Mesenchymal stem cell (in vitro differentiated cells and primary cell): ENCODE results near the gene COX8A.
A peak's percentile ranks its signal among the peaks of the same experiment; 100 is the strongest.
"Not testable (repeated sequence)": the region's sequence is repeated elsewhere in the genome, so short reads cannot be mapped to it uniquely, and the experiment has no call there.

Experiments
- DNase-seq: peaks from one replicate; pipeline ENCODE4 v3.0.0-alpha.2; 2013
- H2AFZ ChIP-seq: one replicate; pipeline ENCODE4 v1.6.1; 2013; ENCODE audit warnings: low read depth, mild to moderate bottlenecking, control low read depth, inconsistent platforms, low read length, moderate library complexity
- H2AK5ac ChIP-seq: 2 replicates; pipeline ENCODE4 v1.6.1; 2013; ENCODE audit warnings: low read length, moderate library complexity, mild to moderate bottlenecking, inconsistent platforms; ENCODE audit not compliant: severe bottlenecking
- H2BK120ac ChIP-seq: one replicate; pipeline ENCODE4 v1.6.1; 2013; ENCODE audit warnings: low read depth, mild to moderate bottlenecking, inconsistent platforms, low read length, moderate library complexity
- H2BK12ac ChIP-seq, 2 experiments: one replicate each; pipeline ENCODE4 v1.6.1; 2013; ENCODE audit warnings: inconsistent platforms in 2 of 2, low read length in 2 of 2, mild to moderate bottlenecking in 2 of 2, moderate library complexity in 2 of 2, control low read depth in 1 of 2
- H2BK15ac ChIP-seq: one replicate; pipeline ENCODE4 v1.6.1; 2013; ENCODE audit warnings: mild to moderate bottlenecking, low read depth, inconsistent platforms; ENCODE audit not compliant: poor library complexity, severe bottlenecking
- H2BK5ac ChIP-seq: 2 replicates; pipeline ENCODE4 v1.6.1; 2013; ENCODE audit warnings: low read depth, mild to moderate bottlenecking, low read length, control low read depth, inconsistent platforms; ENCODE audit not compliant: poor library complexity, severe bottlenecking
- H3K14ac ChIP-seq, 2 experiments: one replicate each; pipeline ENCODE4 v1.6.1; 2013; ENCODE audit warnings: inconsistent platforms in 2 of 2, low read length in 2 of 2, control low read depth in 1 of 2, mild to moderate bottlenecking in 1 of 2, moderate library complexity in 1 of 2
- H3K18ac ChIP-seq, 2 experiments: one replicate each; pipeline ENCODE4 v1.6.1; 2013; ENCODE audit warnings: inconsistent platforms in 2 of 2, low read length in 2 of 2, control low read depth in 1 of 2, low read depth in 1 of 2, mild to moderate bottlenecking in 1 of 2
- H3K23ac ChIP-seq, 2 experiments: one replicate each; pipeline ENCODE4 v1.6.1; 2013; ENCODE audit warnings: inconsistent platforms in 2 of 2, low read length in 2 of 2, mild to moderate bottlenecking in 2 of 2, moderate library complexity in 2 of 2, control low read depth in 1 of 2
- H3K27ac ChIP-seq: 2 replicates; pipeline ENCODE4 v1.5.1; 2013; ENCODE audit warnings: mild to moderate bottlenecking, moderate library complexity, low read length, control low read depth, inconsistent platforms; ENCODE audit not compliant: poor library complexity, severe bottlenecking
- H3K27me3 ChIP-seq, 2 experiments: 2 replicates each; pipeline versions ENCODE4 v1.6.1 to v1.7.0; 2013; ENCODE audit warnings: low read length in 2 of 2, mild to moderate bottlenecking in 2 of 2, moderate library complexity in 2 of 2, control low read depth in 1 of 2, inconsistent platforms in 1 of 2; ENCODE audit not compliant: control insufficient read depth in 1 of 2, insufficient read depth in 1 of 2
- H3K36me3 ChIP-seq, 2 experiments: 2 replicates each; pipeline versions ENCODE4 v1.6.1 to v1.7.0; 2013; ENCODE audit warnings: low read length in 2 of 2, control low read depth in 1 of 2, inconsistent platforms in 1 of 2, low read depth in 1 of 2, mild to moderate bottlenecking in 1 of 2; ENCODE audit not compliant: insufficient read depth in 2 of 2, control insufficient read depth in 1 of 2
- H3K4ac ChIP-seq, 2 experiments: one replicate each; pipeline ENCODE4 v1.6.1; 2013; ENCODE audit warnings: inconsistent platforms in 2 of 2, low read length in 2 of 2, mild to moderate bottlenecking in 2 of 2, moderate library complexity in 2 of 2, control low read depth in 1 of 2, low read depth in 1 of 2
- H3K4me1 ChIP-seq: 2 replicates; pipeline ENCODE4 v1.6.1; 2013; ENCODE audit warnings: low read depth, low read length, control low read depth; ENCODE audit not compliant: control insufficient read depth, insufficient read depth
- H3K4me2 ChIP-seq: 2 replicates; pipeline ENCODE4 v1.6.1; 2013; ENCODE audit warnings: low read length, mild to moderate bottlenecking, inconsistent platforms; ENCODE audit not compliant: poor library complexity, severe bottlenecking
- H3K4me3 ChIP-seq, 2 experiments: 2 replicates each; pipeline versions ENCODE4 v1.5.1 to v1.7.0; 2013; ENCODE audit warnings: low read length in 2 of 2, mild to moderate bottlenecking in 2 of 2, control low read depth in 1 of 2, low read depth in 1 of 2; ENCODE audit not compliant: insufficient read depth in 1 of 2
- H3K79me1 ChIP-seq: replicated peaks from 2 replicates; pipeline ENCODE4 v1.6.1; 2013; ENCODE audit warnings: mild to moderate bottlenecking, control low read depth, low read length, inconsistent platforms; ENCODE audit not compliant: poor library complexity, severe bottlenecking
- H3K9ac ChIP-seq: 2 replicates; pipeline ENCODE4 v1.7.0; 2013; ENCODE audit warnings: mild to moderate bottlenecking, low read length, moderate library complexity
- H3K9me3 ChIP-seq: 2 replicates; pipeline ENCODE4 v1.7.0; 2013; ENCODE audit warnings: mild to moderate bottlenecking, low read length; ENCODE audit not compliant: control insufficient read depth
- H4K8ac ChIP-seq: one replicate; pipeline ENCODE4 v1.6.1; 2013; ENCODE audit warnings: inconsistent platforms, mild to moderate bottlenecking, low read length, moderate library complexity
- H4K91ac ChIP-seq: one replicate; pipeline ENCODE4 v1.6.1; 2013; ENCODE audit warnings: mild to moderate bottlenecking, low read length, inconsistent platforms
- WGBS: methylation state at CpG from one replicate; pipeline ENCODE4 v1.1.7; 2013; ENCODE audit warnings: mixed read lengths; 5-methylcytosine and 5-hydroxymethylcytosine counted together

Gene COX8A

DNA sequence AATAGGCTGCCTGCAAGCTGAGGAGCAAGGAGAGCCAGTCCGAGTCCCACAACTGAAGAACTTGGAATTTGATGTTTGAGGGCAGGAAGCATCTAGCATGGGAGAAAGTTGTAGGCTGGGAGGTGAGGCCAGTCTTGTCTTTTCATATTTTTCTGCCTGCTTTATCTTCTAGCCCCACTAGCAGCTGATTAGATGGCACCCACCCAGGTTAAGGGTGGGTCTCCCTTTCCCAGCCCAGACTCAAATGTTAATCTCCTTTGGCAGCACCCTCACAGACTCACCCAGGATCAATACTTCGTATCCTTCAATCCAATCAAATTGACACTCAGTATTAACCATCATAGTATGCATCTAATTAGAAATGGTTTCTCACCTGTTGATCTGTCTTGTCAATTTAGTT, 5.0 kb upstream of the COX8A start:
- no peak for DNase-seq
- Histone ChIP-seq H2BK15ac (no peak overlapping the region), H3K79me1 (no peaks in the 10 kb centered on the region), H3K14ac (no peak overlapping the region), H3K27ac (no peak overlapping the region), H3K4me2 (no peak overlapping the region), H4K91ac (no peak overlapping the region), H3K36me3 (no peaks in the 10 kb centered on the region), H3K4me1 (peaks cover 2% of the 10 kb centered on the region), H3K4me3 (no peak overlapping the region), H3K4ac (no peak overlapping the region), H2AFZ (no peak overlapping the region), H2BK5ac (no peak overlapping the region), H3K27me3 (no peaks in the 10 kb centered on the region), H3K9me3 (no peaks in the 10 kb centered on the region), H4K8ac (no peak overlapping the region), H2BK12ac (no peak overlapping the region), H2AK5ac (no peak overlapping the region), H3K18ac (no peak overlapping the region), H3K23ac (no peak overlapping the region), H3K9ac (no peak overlapping the region), H2BK120ac (no peak overlapping the region)
- WGBS, result 61% methylated on average over 2 of the region's 2 CpGs

DNA sequence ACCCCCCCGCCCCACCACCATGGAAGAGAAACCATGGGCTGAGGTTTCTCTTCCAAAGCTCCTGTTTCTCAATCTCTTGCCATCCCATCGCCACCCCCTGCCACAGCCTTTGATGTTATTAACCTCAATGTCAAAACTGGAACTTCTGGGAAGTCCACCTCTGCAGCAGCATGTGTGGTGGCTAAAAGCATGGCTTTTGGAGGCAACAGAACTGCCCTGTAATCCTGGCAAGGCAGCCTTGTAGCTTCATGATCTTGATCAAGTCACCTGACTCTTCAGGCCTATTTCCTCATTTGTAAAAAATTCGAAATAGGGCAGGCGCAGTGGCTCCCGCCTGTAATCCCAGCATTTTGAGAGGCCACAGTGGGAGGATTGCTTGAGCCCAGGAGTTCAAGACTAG, 3.5 kb upstream of the COX8A start:
- peak overlapping the region; percentile 41 for H4K8ac ChIP-seq
- no peak overlapping the region for H2BK15ac ChIP-seq

GRCh38 chr11:63973912-63974258, 535 bp upstream of the COX8A start:
- not testable (repeated sequence) for H2BK5ac ChIP-seq, H3K27me3 ChIP-seq, H4K91ac ChIP-seq, H3K9ac ChIP-seq, H3K9me3 ChIP-seq, H3K18ac ChIP-seq, H3K27ac ChIP-seq, H3K4ac ChIP-seq, H2BK12ac ChIP-seq, H2AFZ ChIP-seq, DNase-seq, H2AK5ac ChIP-seq, H3K23ac ChIP-seq, H4K8ac ChIP-seq, H2BK120ac ChIP-seq, H2BK15ac ChIP-seq, H3K14ac ChIP-seq, H3K79me1 ChIP-seq
- H3K4me3 ChIP-seq, result peak overlapping the region in 1 of 2 experiments; percentile 91
- peaks cover 9 to 11% of the 10 kb centered on the region in 2 experiments for H3K36me3 ChIP-seq
- 81% methylated on average over 18 of the region's 18 CpGs for WGBS
- H3K4me1 ChIP-seq, result peaks cover 13% of the 10 kb centered on the region
- H3K4me2 ChIP-seq, result peak overlapping the region; percentile 55

More for the DNA sequence above, 3.5 kb upstream of the COX8A start:
- Histone ChIP-seq H3K27me3 (no peaks in the 10 kb centered on the region), H2AFZ (no peak overlapping the region), H3K4me3 (no peak overlapping the region), H3K23ac (no peak overlapping the region), H2AK5ac (no peak overlapping the region), H3K4me1 (peaks cover 3% of the 10 kb centered on the region), H3K79me1 (no peaks in the 10 kb centered on the region), H3K27ac (no peak overlapping the region), H3K9me3 (no peaks in the 10 kb centered on the region), H3K18ac (no peak overlapping the region), H3K36me3 (no peaks in the 10 kb centered on the region), H2BK120ac (no peak overlapping the region), H2BK12ac (no peak overlapping the region), H2BK5ac (no peak overlapping the region), H3K9ac (no peak overlapping the region), H3K4ac (no peak overlapping the region), H4K91ac (no peak overlapping the region), H3K4me2 (no peak overlapping the region), H3K14ac (no peak overlapping the region)
- no peak for DNase-seq
- 85% methylated on average over 5 of the region's 5 CpGs for WGBS

DNA sequence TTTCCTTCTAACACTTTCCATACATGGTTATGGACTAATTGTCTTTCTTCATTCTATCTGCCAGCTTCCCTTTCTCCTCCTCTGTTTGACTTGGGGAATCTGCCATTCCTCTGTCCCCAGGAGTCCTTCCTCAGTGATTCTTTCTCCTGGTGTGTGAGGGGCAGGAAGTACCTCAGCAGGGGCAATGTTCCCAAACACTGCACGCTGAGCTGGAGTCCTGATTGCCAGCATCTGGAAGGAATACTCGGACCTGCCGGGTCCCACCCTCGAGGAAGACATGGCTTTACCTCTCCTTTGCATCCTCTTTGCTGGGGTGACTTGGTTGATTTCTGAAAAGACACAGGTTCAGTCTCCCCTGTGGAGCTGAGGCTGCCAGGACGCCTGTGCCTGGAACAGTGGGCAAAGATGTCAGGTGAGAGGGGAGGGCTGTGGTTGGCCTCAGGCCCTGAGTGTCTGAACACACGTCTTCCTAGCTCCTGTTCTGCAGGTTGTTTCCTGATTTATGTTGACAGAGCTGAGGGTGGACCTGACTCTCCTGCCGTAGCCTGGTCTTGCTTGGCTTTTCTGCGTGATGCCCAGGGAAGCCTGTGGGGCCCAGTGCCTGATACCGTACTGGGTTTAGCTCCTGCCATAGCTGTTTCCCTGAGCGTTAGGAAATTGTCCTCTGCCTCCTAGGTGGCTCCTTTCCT, 4.3 kb downstream of the COX8A start:
- no peak overlapping the region for H3K4me2 ChIP-seq
- H3K27me3 ChIP-seq, result no peaks in the 10 kb centered on the region
- H2BK120ac ChIP-seq, result no peak overlapping the region
- H3K14ac ChIP-seq, result no peak overlapping the region
- no peak overlapping the region for H2BK15ac ChIP-seq
- no peak overlapping the region for H2BK5ac ChIP-seq
- H3K4me3 ChIP-seq, result no peak overlapping the region
- no peak overlapping the region for H4K8ac ChIP-seq
- no peak overlapping the region for H4K91ac ChIP-seq
- H2AFZ ChIP-seq, result no peak overlapping the region
- no peak overlapping the region for H3K27ac ChIP-seq
- DNase-seq, result no peak
- H3K79me1 ChIP-seq, result peaks cover 16% of the 10 kb centered on the region
- no peak overlapping the region for H3K4ac ChIP-seq
- H3K36me3 ChIP-seq, result peaks cover 13 to 23% of the 10 kb centered on the region in 2 experiments
- peak overlapping the region; percentile 27 for H2AK5ac ChIP-seq
- no peak overlapping the region for H2BK12ac ChIP-seq
- H3K4me1 ChIP-seq, result peaks cover 34% of the 10 kb centered on the region
- H3K18ac ChIP-seq, result no peak overlapping the region
- WGBS, result 74% methylated on average over 9 of the region's 10 CpGs
- H3K23ac ChIP-seq, result peak overlapping the region in 1 of 2 experiments; percentile 23
- H3K9ac ChIP-seq, result no peak overlapping the region
- H3K9me3 ChIP-seq, result no peaks in the 10 kb centered on the region
